NCI-H1436 treated with DMSO at 0.1 percent for 48 hours (cell line): ENCODE results near the gene MRPL38.
"Not testable (repeated sequence)": the region's sequence is repeated elsewhere in the genome, so short reads cannot be mapped to it uniquely, and the experiment has no call there.

Experiments used
- DNase-seq: peaks from one replicate; lab custom pipeline; 2025; lab: John Stamatoyannopoulos, UW

MRPL38 gene

GRCh38 chr17:75854101-75854748 is 50.5 kb downstream of the MRPL38 start:
- DNase-seq = no peak

GRCh38 chr17:75853433-75853832 is 51.3 kb downstream of the MRPL38 start:
- no peak for DNase-seq

- DNase-seq = not testable (repeated sequence)
These were observed 53.0 kb downstream of the MRPL38 start for GRCh38 chr17:75851693-75851991.

GRCh38 chr17:75850928-75851692 is 53.6 kb downstream of the MRPL38 start:
- DNase-seq = no peak

- no peak for DNase-seq
These were observed 55.0 kb downstream of the MRPL38 start for GRCh38 chr17:75849724-75850123.

- DNase-seq = no peak
These were observed 55.4 kb downstream of the MRPL38 start for GRCh38 chr17:75849279-75849646.
